Common myeloid progenitor, CD34-positive (primary cell): ENCODE results near the gene HPS5.
"Not testable (repeated sequence)": the region's sequence is repeated elsewhere in the genome, so short reads cannot be mapped to it uniquely, and the experiment has no call there.

Experiments
- CTCF ChIA-PET: fragments of 350-600 bp; sonication (Branson Sonifier 250); formaldehyde crosslinking; loops from one replicate; lab custom pipeline; 2021; ENCODE audit warnings: antibody characterized with exemption; lab: Charles Lee
- POLR2A ChIA-PET: fragments of 350-600 bp; sonication (Branson Sonifier 250); formaldehyde crosslinking; loops from one replicate; lab custom pipeline; 2021; ENCODE audit warnings: antibody characterized with exemption; lab: Charles Lee
- DNase-seq, 3 donors: peaks; one replicate each; pipeline versions ENCODE4 v3.0.0 to v3.0.0-alpha.2; 2013
- H3K27ac ChIP-seq, 2 experiments: 1 replicate in 1 of 2; 2 replicates in 1 of 2; pipeline ENCODE4 v1.7.0; 2013; ENCODE audit warnings: inconsistent platforms in 2 of 2, low read length in 2 of 2, mild to moderate bottlenecking in 2 of 2, low read depth in 1 of 2, moderate library complexity in 1 of 2; ENCODE audit not compliant: severe bottlenecking in 2 of 2, insufficient read depth in 1 of 2, poor library complexity in 1 of 2
- H3K27me3 ChIP-seq, 5 experiments: replicated peaks in 2 of 5; 1 replicate in 3 of 5; 2 replicates in 2 of 5; pipeline versions ENCODE4 v1.6.1 to v1.7.0; 2013; ENCODE audit warnings: low read length in 4 of 5, mild to moderate bottlenecking in 2 of 5, moderate library complexity in 2 of 5, inconsistent platforms in 1 of 5; ENCODE audit not compliant: insufficient read depth in 5 of 5, control insufficient read depth in 4 of 5
- H3K36me3 ChIP-seq, 4 experiments: 1 replicate in 2 of 4; 2 replicates in 2 of 4; pipeline versions ENCODE4 v1.6.1 to v1.7.0; 2013; ENCODE audit warnings: low read length in 3 of 4, control low read depth in 1 of 4, mild to moderate bottlenecking in 1 of 4; ENCODE audit not compliant: control insufficient read depth in 4 of 4, insufficient read depth in 4 of 4
- H3K4me1 ChIP-seq, 4 experiments: 1 replicate in 3 of 4; 2 replicates in 1 of 4; pipeline versions ENCODE4 v1.6.1 to v1.7.1; 2013; ENCODE audit warnings: low read length in 3 of 4, mild to moderate bottlenecking in 3 of 4, control low read depth in 1 of 4, inconsistent platforms in 1 of 4, moderate library complexity in 1 of 4; ENCODE audit not compliant: control insufficient read depth in 4 of 4, insufficient read depth in 4 of 4; ENCODE audit errors: control extremely low read depth in 1 of 4
- H3K4me3 ChIP-seq, 7 experiments: 1 replicate in 4 of 7; 2 replicates in 3 of 7; pipeline versions ENCODE4 v1.5.1 to v1.7.0; 2013; ENCODE audit warnings: mild to moderate bottlenecking in 7 of 7, low read length in 6 of 7, moderate library complexity in 6 of 7, inconsistent platforms in 2 of 7, low read depth in 2 of 7, control low read depth in 1 of 7; ENCODE audit not compliant: insufficient read depth in 4 of 7, control insufficient read depth in 1 of 7; ENCODE audit errors: extremely low read depth in 1 of 7
- H3K9me3 ChIP-seq, 5 experiments: 1 replicate in 4 of 5; 2 replicates in 1 of 5; pipeline versions ENCODE4 v1.6.1 to v1.7.1; 2013; ENCODE audit warnings: low read length in 4 of 5, mild to moderate bottlenecking in 2 of 5, inconsistent platforms in 1 of 5, low read depth in 1 of 5, moderate library complexity in 1 of 5; ENCODE audit not compliant: control insufficient read depth in 4 of 5, insufficient read depth in 2 of 5; ENCODE audit errors: control extremely low read depth in 1 of 5
- WGBS: methylation state at CpG from one replicate; pipeline ENCODE4 v1.1.5; 2013; ENCODE audit not compliant: insufficient coverage; 5-methylcytosine and 5-hydroxymethylcytosine counted together

The HPS5 gene

DNA sequence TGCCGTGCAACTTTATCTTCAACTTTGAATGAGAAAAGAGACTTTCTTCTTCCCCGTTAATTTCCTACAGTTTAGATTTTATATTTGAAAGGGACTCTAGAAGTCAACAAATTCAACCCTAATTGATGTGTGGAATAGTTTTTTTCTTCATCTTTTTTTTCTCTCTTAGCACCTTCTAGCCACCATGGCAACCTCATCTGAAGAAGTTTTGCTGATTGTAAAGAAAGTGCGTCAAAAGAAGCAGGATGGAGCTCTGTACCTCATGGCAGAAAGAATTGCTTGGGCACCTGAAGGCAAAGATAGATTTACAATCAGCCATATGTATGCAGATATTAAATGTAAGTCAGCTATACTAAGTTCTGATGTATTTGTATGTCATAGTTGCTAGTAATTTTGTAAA lies 11.0 kb upstream of the HPS5 start:
- no peak overlapping the region for H3K27ac ChIP-seq
- ChIA-PET CTCF (interaction anchor here (1.5 kb wide), 1 partner anchor 18 kb away, joined by 3 read pairs; no protein-coding TSS in a partner anchor), POLR2A (interaction anchor here (1.7 kb wide), 1 partner anchor 61 kb away, joined by 6 read pairs; the partner anchor contains the start of gene LDHA)
- no CpG with 5 or more reads among the region's 3 CpGs for WGBS
- H3K4me1 ChIP-seq: peaks cover 0 to 14% (median 5%) of the 10 kb centered on the region in 4 experiments
- no peak for DNase-seq
- no peak overlapping the region for H3K4me3 ChIP-seq
- no peaks in the 10 kb centered on the region for H3K27me3 ChIP-seq
- H3K9me3 ChIP-seq: no peaks in the 10 kb centered on the region
- peaks cover 25 to 76% (median 43%) of the 10 kb centered on the region in 4 experiments for H3K36me3 ChIP-seq

DNA sequence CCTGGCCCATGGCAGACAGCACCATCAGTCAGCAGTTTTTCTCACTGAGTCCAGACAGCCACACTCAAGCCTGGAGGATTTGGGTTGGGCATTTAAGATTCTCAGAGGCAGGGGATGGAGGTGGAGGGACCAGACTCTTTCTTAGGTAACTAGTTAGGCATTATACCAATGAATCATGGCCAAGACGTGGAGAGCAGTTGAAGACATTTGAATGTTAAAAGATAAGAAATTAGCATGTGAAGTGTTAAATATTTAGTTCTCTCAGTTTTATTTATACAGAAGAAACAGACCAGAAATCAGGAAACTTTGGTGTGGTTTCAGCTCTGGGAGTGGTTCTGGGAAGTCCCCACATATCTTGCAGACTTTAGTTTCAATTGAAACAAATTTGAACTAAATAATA lies 10.4 kb upstream of the HPS5 start:
- H3K36me3 ChIP-seq: peaks cover 23 to 77% (median 40%) of the 10 kb centered on the region in 4 experiments
- DNase-seq: peak in 2 of 3 donors; percentile 33 to 40
- no peaks in the 10 kb centered on the region for H3K9me3 ChIP-seq
- H3K4me3 ChIP-seq: no peak overlapping the region
- POLR2A ChIA-PET: interaction anchor here (1.7 kb wide), 1 partner anchor 62 kb away, joined by 6 read pairs; the partner anchor contains the start of gene LDHA
- CTCF ChIA-PET: interaction anchor here (1.2 to 1.5 kb wide), 2 partner anchors 18 to 51 kb away, joined by 3 to 4 read pairs; no protein-coding TSS in a partner anchor
- no peaks in the 10 kb centered on the region for H3K27me3 ChIP-seq
- H3K27ac ChIP-seq: peak overlapping the region in 1 of 2 experiments; percentile 31
- H3K4me1 ChIP-seq: peaks cover 0 to 14% (median 5%) of the 10 kb centered on the region in 4 experiments
- WGBS: no CpG with 5 or more reads among the region's 1 CpG

DNA sequence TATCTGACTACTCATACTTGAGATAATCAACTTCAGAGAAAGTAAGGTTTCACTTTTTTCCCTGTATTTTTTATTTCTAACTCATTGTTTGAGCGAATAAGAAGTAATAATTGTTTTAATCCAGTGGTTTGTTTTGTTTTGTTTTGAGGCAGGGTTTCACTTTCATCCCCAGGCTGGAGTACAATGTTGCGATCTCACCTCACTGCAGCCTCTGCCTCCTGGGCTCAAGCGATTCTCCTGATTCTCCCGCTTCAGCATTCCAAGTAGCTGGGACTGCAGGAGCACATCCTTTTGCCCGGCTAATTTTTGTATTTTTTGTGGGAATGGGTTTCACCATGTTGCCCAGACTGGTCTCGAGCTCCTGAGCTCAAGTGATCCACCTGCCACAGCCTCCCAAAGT lies 9.0 kb upstream of the HPS5 start:
- ChIA-PET POLR2A (no interaction called here), CTCF (interaction anchor here (0.6 to 1.4 kb wide), 3 partner anchors 9 to 67 kb away, joined by 3 to 5 read pairs (median 4); partner anchors contain the start of gene HPS5)
- no peak for DNase-seq
- Histone ChIP-seq H3K4me1 (peaks cover 0 to 14% (median 5%) of the 10 kb centered on the region in 4 experiments), H3K27me3 (no peaks in the 10 kb centered on the region), H3K9me3 (no peaks in the 10 kb centered on the region), H3K27ac (no peak overlapping the region), H3K36me3 (peaks cover 19 to 76% (median 33%) of the 10 kb centered on the region in 4 experiments), H3K4me3 (no peak overlapping the region)
- WGBS: 98% methylated on average over 5 of the region's 6 CpGs

DNA sequence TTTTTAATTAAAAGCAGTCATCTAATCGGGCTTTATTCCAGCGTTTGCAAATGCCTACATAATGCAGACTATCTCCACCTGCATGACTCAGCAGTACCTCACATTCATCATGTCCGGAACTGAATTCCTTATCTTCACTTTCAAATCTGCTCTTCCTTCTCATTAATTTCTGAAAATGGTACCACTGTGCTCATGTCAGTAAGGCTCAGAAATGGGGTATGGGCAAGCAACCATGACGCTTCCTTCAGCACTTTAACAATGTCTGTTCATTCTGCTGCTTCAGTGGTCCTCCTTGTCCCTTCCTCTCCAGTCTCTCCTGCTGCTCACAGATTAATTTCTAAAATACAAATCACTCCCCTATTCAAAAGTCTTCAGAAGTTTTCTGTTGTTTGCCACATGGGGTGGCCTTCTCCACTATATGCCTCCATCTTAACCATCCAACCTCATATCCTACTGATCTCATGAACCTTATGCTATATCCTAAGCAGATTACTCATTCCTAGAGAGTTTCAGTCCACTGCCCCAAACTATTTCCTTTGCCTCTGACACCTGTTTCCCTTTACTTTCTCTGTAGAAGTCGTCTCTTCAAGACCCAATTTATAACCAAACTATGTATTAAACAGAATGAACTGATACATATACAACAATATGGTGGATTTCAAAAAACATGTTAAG lies 7.4 kb upstream of the HPS5 start:
- Histone ChIP-seq H3K9me3 (no peaks in the 10 kb centered on the region), H3K36me3 (peaks cover 14 to 67% (median 26%) of the 10 kb centered on the region in 4 experiments), H3K4me3 (no peak overlapping the region), H3K27me3 (no peaks in the 10 kb centered on the region), H3K27ac (peak overlapping the region in 1 of 2 experiments; percentile 16), H3K4me1 (peaks cover 5 to 22% (median 10%) of the 10 kb centered on the region in 4 experiments)
- 52% methylated on average over 4 of the region's 5 CpGs for WGBS
- POLR2A ChIA-PET: no interaction called here
- DNase-seq: peak; percentile 23 to 66 (median 53)
- CTCF ChIA-PET: no interaction called here

DNA sequence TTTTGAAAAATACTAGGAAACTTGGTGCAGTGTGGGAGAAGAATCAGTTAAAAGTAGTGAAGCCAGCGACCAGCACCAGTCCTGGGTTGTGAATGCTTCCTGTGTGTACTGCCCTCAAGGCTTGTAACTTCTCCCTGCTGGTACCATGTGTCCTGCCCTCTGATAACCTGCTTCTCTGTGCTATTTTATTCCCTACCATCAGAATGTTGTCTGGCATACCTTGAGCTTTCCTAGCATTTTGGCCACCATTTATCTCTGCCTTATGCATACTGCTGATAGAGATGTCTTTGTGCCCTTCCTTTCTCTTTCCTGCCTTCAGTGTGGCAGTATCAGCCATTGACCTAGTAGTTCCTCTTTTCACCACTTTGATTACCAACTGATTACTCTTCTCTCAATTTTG lies 2.4 kb upstream of the HPS5 start:
- Histone ChIP-seq H3K27ac (peak overlapping the region in 1 of 2 experiments; percentile 39), H3K27me3 (no peaks in the 10 kb centered on the region), H3K4me3 (peak overlapping the region in 6 of 7 experiments; percentile 4 to 93 (median 42)), H3K4me1 (peaks cover 24 to 47% (median 30%) of the 10 kb centered on the region in 4 experiments), H3K36me3 (peaks cover 3 to 30% (median 10%) of the 10 kb centered on the region in 4 experiments), H3K9me3 (no peaks in the 10 kb centered on the region)
- POLR2A ChIA-PET: no interaction called here
- CTCF ChIA-PET: interaction anchor here (0.5 kb wide), 1 partner anchor 183 kb away, joined by 3 read pairs; no protein-coding TSS in a partner anchor
- WGBS: 17% methylated on average over 1 of the region's 1 CpG
- DNase-seq: peak; percentile 21 to 52 (median 50)

DNA sequence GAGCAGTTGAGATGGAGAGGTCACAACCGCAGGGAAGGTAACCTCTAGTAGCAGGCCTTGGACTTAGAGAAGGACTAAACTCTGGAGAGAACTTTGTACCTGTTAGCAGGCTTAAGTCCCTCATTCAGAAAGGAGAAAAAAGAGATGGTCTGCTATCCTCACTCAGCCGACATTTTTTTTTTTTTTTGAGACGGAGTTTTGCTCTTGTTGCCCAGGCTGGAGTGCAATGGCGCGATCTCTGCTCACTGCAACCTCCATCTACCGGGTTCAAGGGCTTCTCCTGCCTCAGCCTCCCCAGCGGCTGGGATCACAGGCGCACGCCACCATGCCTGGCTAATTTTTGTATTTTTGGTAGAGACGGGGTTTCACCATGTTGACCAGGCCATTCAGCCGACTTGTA lies 1.9 kb upstream of the HPS5 start:
- H3K9me3 ChIP-seq, DNase-seq, POLR2A ChIA-PET, CTCF ChIA-PET, H3K27me3 ChIP-seq: not testable (repeated sequence)
- H3K4me3 ChIP-seq: peak overlapping the region in 5 of 7 experiments; percentile 28 to 93 (median 54)
- peaks cover 21 to 42% (median 31%) of the 10 kb centered on the region in 4 experiments for H3K4me1 ChIP-seq
- 94% methylated on average over 7 of the region's 11 CpGs for WGBS
- H3K27ac ChIP-seq: peak overlapping the region in 1 of 2 experiments; percentile 99
- H3K36me3 ChIP-seq: peaks cover 0 to 25% (median 8%) of the 10 kb centered on the region in 4 experiments
